Limb (tissue), 2 donors: ENCODE data around the gene LIF.

Experiments
- DNase-seq, 2 donors: peaks; one replicate each; pipeline ENCODE4 v3.0.0-alpha.2; 2016; ENCODE audit errors: extremely low spot score in 2 of 2

LIF gene

GRCh38 chr22:30245985-30246813 is at the start of gene LIF:
Gene LIF (minus strand): TSS chr22:30246759. CDS start chr22:30246695, 64 bp downstream.
- DNase-seq, result peak in 1 of 2 donors; percentile 67

DNA sequence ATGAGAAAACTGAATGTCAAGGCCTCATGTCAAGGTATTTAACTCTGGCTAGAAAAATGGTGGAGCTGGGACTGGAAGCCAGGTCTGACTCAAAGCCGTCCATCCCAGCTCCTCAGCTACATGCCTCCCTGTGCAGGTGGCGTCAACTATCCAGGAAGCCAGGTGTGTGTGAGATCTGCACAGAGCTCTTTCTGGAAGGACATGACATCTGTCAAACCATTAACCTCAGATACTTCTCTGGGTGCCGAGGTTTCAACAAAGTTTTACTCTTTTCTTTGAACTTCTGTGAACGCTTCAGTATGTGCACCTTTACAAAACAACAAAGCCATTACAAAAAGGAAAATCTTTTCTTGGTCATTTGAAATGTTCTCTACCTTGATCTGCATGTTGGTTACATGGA is 49.8 kb upstream of the LIF start:
- DNase-seq, result no peak

DNA sequence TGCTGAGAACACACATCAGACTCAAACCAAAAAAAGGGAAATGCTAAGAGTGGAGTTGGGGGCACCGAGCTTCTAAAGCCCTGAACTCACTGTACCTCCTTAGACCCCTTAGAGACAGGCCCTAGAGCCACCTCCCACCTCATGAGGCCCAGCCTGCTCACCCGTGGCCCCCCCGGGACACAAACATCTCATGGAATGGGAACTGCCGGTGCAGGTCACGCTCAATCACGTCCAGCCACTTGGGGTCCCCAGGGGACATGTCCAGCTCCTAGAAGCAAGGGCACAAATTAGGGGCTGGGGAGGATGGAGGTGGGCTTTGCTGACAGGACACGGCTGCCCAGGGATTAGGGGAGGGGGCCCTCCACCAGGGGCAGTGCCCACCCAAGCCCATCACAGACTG is 49.0 kb upstream of the LIF start:
- DNase-seq, result no peak

- no peak for DNase-seq
Observed at GRCh38 chr22:30294830-30295229, 48.3 kb upstream of the LIF start.

GRCh38 chr22:30294066-30294465 is 47.5 kb upstream of the LIF start:
- no peak for DNase-seq

GRCh38 chr22:30293026-30293425 is 46.5 kb upstream of the LIF start:
- DNase-seq, result no peak

DNA sequence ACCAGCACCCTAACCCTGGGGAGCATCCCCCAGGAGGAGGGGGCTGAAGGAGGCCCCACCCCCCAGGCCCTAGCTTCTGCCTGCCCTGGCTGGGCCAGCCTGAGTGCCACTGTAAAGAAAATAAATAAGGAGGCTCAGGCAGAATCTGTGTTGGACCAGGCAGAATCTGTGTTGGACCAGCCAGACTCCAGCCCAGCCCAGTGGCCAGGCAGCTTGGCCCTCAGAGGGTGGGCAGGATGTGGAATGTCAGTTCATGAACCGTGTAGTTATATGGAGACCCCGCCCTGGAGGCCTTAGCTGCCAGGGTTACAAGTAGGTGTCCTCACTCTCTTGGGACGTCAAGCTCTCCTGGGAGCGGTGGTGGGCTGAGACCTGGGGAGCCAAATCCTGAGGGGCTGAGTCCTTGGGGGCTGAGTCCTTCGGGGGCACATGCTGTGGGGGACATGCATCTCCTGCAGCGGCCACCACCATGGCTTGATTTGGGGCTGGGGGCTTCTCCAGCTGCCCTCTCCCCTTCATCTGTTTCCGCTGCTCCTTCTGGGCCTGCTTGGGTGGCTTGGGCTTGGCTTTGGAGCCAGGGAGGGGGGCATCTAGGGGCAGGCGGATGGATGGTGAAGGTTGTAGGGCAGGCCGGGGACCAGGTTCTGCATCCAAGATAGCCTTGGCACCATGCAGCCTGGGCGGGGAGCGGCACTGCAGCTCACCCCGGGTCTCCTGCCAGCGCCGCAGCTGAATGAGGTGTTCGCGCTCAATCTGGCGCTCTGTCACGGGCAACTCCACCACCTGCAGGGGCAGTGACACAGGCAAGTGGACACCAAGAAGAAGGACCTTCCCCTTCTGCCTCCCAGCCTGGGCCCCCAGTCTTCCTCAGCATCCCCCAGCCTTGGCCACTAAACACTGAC is 45.8 kb upstream of the LIF start:
- DNase-seq, result no peak

DNA sequence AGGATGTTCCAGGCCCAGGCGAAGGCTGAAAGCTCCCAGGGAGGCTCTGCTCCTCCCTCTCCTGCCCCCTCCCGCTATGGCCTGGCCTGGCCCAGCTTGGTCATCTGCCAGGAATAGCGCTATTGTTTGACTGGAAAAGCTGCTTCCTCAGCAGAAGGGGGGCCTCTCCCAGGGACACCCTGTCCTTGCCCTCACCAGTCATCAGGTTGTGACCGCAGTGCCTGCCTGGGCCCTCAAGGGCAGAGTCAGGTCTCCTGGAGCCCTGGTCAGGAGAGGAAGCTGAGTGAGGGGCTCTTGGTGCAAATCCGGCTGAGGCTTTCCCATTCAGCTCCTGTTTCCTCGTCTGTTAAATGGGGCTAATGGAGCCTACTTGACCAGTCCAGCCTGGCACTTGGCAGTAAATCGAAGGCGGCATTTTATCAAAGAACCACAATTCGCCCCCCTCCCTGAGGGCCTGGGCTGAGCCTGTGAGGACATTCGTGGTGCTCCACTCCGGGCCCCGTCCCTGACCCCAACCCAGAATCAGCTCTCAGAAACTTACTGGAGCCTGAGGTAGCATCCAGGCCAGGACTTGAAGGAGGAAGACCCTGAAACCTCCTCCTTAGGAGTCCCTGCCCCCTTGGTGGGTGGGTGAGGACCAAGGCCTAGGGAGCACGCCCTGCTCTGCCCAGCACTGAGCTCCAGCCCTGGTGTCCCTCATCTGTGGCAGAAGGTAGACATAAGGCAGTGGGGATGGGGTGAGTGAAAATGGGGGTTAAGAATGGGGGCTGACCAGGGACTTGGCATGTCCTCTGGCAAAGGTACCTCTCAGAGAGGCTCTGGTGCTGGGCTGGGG is 44.7 kb upstream of the LIF start:
- DNase-seq, result peak in 1 of 2 donors; percentile 67

- no peak for DNase-seq
Observed at GRCh38 chr22:30290342-30291057, 43.9 kb upstream of the LIF start.

DNA sequence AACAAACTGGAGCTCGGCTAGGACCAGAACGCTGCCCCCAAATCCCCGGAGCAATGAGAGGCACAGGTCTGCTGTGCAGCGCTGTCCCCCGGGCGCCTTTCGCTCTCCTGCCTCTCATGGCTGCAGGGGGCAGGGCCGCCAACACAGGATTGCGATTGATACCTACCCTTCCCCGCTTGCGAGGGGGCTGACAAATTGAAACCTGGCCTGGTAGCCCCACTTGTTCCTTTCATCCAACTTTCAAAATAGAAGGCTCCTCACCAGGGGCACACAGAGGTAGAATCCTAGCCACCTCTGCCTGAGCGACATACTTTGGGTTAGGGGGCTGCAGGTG is 43.4 kb upstream of the LIF start:
- DNase-seq, result no peak

- peak; percentile 97 to 98 for DNase-seq
Observed at GRCh38 chr22:30289141-30289979, 42.8 kb upstream of the LIF start, which contains the start of gene CASTOR1. Gene CASTOR1 (minus strand): TSS chr22:30289505. CDS start chr22:30289497, 8 bp downstream.

DNA sequence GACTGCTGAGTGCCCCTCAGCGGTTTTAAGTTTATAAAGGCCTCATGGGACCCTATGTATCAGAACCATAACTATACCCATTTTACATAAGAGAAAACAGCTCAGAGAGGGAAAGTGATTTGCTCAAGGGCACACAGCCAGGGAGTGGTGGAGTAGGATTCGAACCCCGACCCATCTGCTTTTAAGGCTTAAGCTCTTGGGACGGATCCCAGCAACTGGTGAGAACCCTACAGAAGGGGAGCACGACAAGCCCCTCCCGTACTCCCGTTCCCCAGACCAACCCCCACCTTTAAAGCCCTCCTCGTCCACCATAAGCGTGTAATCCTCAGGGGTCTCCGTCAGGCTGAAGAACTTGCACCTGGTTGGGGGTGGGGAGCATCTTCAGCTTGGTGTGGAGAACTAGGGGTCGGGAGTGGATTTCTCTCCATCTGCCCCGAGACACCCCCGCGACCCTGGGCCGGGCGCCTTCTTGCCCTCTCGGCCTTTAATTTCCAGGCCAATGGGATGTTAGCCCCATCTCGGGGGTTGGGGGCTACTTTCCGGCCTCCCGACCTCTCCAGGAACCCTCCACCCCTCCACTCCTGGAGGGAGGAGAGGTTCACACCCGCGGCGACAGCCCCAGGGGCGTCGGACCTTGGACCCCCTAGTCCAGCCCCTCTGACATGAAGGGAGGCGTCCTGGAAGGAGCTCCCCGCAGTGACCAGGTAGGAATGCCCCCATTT is 42.0 kb upstream of the LIF start:
- no peak for DNase-seq

GRCh38 chr22:30287648-30288418 is 41.3 kb upstream of the LIF start:
- peak; percentile 61 to 85 for DNase-seq

GRCh38 chr22:30286813-30287647 is 40.5 kb upstream of the LIF start:
- peak in 1 of 2 donors; percentile 82 for DNase-seq

DNA sequence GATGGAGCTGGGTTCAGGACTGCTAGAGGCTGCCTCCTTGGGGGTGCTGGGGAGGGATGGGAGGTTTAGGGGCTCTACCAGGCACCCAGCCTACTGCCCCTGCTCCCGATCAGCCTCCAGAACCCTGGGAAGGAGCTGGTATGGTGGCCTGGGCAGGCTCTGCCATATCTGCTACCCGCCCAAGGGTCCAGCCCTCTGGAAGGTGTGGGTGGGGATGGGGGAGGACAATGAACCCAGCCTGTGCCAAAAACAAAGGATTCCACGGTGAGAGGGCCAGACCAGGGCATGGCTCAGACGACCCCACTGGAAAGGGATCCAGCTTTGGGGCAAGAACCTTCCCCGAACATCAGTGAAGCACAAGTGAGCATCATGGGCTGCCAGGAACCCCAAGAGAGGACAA is 39.8 kb upstream of the LIF start:
- DNase-seq, result no peak

DNA sequence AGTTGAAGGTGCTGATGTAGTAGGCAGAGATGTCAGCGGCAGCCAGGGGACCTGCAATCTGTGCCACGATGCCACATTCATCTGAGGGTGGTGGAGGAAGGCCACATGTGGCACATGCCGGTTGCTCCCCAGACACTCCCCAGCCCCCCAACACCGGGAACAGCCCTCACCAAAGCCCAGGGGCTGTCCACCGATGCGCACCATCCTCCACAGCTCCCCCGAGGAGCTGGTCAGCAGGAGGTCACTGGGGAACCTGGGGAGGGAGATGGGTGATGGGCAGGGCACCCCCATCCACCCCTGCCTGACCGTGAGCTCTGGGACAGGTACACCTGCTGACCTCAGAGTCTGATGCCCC is 39.3 kb upstream of the LIF start:
- no peak for DNase-seq

DNA sequence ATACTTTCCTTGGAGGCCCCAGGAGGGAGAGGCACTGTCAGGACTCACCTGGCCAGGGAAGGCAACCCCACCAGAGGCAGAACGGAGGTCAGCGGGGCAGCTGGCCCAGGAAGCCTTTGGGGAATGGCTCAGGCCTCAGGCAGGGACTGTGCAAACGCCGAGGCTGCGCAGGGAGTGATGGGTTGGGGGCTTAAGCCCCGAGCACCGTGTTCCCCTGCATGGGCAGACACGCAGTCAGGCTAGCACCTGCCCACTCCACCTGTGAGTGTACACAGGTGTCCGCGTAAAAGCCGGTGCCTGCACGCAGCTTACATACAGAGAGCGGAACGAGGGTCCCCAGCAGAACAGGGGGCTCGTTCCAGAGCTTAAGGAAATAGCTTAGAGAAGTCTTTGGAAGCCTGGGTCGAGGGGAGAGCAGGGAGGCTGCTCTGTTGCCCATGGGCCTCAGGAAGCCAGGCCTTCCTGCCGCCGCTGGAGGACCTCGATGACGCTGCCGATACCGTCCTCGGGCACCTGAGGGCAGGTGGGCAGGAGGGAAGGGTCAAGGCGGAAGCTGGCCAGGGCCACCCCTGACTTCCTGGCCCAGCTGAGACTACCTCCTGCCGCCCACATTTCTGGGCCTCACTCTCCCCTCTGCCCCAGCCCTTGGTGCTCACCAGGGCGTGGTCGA is 38.8 kb upstream of the LIF start:
- no peak for DNase-seq
